K562 (cell line): ENCODE data around the gene CAPN13.

ENCODE experiments used
- BHLHE40 ChIP-seq: IDR thresholded peaks from 2 replicates; pipeline ENCODE4 v1.6.1; 2011; ENCODE audit warnings: low read length, improper control_type of control experiment
- HDGF ChIP-seq: fragments of 450-650 bp; IDR thresholded peaks from 2 replicates; pipeline ENCODE4 v1.6.1; 2016
- KLF10 ChIP-seq: fragments of 250-450 bp; sonication (Bioruptor Pico); IDR thresholded peaks from 2 replicates; pipeline ENCODE4 v1.6.1; 2021; ENCODE audit warnings: matching md5 sums
- MTA3 ChIP-seq: fragments of 450-650 bp; formaldehyde crosslinking; IDR thresholded peaks from 2 replicates; pipeline ENCODE4 v1.6.1; 2017; ENCODE audit warnings: mild to moderate bottlenecking, borderline replicate concordance
- PHF21A ChIP-seq: fragments of 450-650 bp; IDR thresholded peaks from 2 replicates; pipeline ENCODE4 v1.6.1; 2017; ENCODE audit warnings: low read depth, borderline replicate concordance
- POLR2A ChIP-seq: fragments of 450-650 bp; conservative IDR thresholded peaks from 2 replicates; pipeline ENCODE4 v1.6.1; 2016
- RCOR1 ChIP-seq, 2 experiments: IDR thresholded peaks; 2 replicates each; pipeline ENCODE4 v1.6.1; 2012; ENCODE audit warnings: low read depth in 2 of 2, low read length in 2 of 2, borderline replicate concordance in 1 of 2, improper control_type of control experiment in 1 of 2
- SNRNP70 ChIP-seq: fragments of 200-400 bp; formaldehyde crosslinking; optimal IDR thresholded peaks from 2 replicates; pipeline ENCODE3; 2017; ENCODE audit warnings: low read depth, low read length
- ZNF165 ChIP-seq: fragments of 250-450 bp; sonication (Bioruptor Pico); IDR thresholded peaks from 2 replicates; pipeline ENCODE4 v1.4.0; 2020; ENCODE audit warnings: borderline replicate concordance
- ZNF77 ChIP-seq: fragments of 250-450 bp; sonication (Bioruptor Pico); IDR thresholded peaks from 2 replicates; pipeline ENCODE4 v1.5.0; 2020
- TF ChIP-seq, protein P1 (sequence below): sonication (generic); formaldehyde crosslinking; IDR thresholded peaks from 2 replicates; pipeline ENCODE4 v1.8.1; 2023; ENCODE audit warnings: mild to moderate bottlenecking, missing genetic modification reagents
- TF ChIP-seq, protein P2 (sequence below), 3 experiments: IDR thresholded peaks in 2 of 3; conservative IDR thresholded peaks in 1 of 3; 2 replicates each; pipeline ENCODE4 v1.5.1; 2011 to 2012; ENCODE audit warnings: low read length in 3 of 3, mild to moderate bottlenecking in 3 of 3, control low read depth in 2 of 3, improper control_type of control experiment in 1 of 3, inconsistent platforms in 1 of 3, low read depth in 1 of 3, mixed read lengths in 1 of 3, moderate library complexity in 1 of 3; ENCODE audit not compliant: insufficient read depth in 2 of 3
- TF ChIP-seq, protein P3 (sequence below), 2 experiments: fragments of 450-650 bp; formaldehyde crosslinking in 1 of 2; IDR thresholded peaks; 2 replicates each; pipeline versions ENCODE4 v1.4.0 to v1.6.1; 2014 to 2020; ENCODE audit warnings: mild to moderate bottlenecking in 2 of 2, borderline replicate concordance in 1 of 2, low read depth in 1 of 2

- TF ChIP-seq PHF21A (no peak), MTA3 (no peak), BHLHE40 (no peak), ZNF165 (no peak), HDGF (no peak), KLF10 (CRISPR knock-in tag) (no peak), ZNF77 (CRISPR knock-in tag) (no peak), POLR2A (no peak), SNRNP70 (no peak), RCOR1 (IDR thresholded peaks at IDR 0.05; ENCODE audit: borderline replicate concordance in 1 of 2, low read depth in 2 of 2, low read length in 2 of 2) (no peak)
- TF ChIP-seq, protein P1, sequence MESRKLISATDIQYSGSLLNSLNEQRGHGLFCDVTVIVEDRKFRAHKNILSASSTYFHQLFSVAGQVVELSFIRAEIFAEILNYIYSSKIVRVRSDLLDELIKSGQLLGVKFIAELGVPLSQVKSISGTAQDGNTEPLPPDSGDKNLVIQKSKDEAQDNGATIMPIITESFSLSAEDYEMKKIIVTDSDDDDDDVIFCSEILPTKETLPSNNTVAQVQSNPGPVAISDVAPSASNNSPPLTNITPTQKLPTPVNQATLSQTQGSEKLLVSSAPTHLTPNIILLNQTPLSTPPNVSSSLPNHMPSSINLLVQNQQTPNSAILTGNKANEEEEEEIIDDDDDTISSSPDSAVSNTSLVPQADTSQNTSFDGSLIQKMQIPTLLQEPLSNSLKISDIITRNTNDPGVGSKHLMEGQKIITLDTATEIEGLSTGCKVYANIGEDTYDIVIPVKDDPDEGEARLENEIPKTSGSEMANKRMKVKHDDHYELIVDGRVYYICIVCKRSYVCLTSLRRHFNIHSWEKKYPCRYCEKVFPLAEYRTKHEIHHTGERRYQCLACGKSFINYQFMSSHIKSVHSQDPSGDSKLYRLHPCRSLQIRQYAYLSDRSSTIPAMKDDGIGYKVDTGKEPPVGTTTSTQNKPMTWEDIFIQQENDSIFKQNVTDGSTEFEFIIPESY (CRISPR knock-in tag), result no peak
- TF ChIP-seq, protein P2, sequence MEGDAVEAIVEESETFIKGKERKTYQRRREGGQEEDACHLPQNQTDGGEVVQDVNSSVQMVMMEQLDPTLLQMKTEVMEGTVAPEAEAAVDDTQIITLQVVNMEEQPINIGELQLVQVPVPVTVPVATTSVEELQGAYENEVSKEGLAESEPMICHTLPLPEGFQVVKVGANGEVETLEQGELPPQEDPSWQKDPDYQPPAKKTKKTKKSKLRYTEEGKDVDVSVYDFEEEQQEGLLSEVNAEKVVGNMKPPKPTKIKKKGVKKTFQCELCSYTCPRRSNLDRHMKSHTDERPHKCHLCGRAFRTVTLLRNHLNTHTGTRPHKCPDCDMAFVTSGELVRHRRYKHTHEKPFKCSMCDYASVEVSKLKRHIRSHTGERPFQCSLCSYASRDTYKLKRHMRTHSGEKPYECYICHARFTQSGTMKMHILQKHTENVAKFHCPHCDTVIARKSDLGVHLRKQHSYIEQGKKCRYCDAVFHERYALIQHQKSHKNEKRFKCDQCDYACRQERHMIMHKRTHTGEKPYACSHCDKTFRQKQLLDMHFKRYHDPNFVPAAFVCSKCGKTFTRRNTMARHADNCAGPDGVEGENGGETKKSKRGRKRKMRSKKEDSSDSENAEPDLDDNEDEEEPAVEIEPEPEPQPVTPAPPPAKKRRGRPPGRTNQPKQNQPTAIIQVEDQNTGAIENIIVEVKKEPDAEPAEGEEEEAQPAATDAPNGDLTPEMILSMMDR (IDR thresholded peaks at IDR 0.05 in 2 of 3, conservative IDR thresholded peaks at IDR 0.05 in 1 of 3; ENCODE audit: insufficient read depth in 2 of 3, low read depth in 1 of 3, low read length in 3 of 3), result no peak
- TF ChIP-seq, protein P3, sequence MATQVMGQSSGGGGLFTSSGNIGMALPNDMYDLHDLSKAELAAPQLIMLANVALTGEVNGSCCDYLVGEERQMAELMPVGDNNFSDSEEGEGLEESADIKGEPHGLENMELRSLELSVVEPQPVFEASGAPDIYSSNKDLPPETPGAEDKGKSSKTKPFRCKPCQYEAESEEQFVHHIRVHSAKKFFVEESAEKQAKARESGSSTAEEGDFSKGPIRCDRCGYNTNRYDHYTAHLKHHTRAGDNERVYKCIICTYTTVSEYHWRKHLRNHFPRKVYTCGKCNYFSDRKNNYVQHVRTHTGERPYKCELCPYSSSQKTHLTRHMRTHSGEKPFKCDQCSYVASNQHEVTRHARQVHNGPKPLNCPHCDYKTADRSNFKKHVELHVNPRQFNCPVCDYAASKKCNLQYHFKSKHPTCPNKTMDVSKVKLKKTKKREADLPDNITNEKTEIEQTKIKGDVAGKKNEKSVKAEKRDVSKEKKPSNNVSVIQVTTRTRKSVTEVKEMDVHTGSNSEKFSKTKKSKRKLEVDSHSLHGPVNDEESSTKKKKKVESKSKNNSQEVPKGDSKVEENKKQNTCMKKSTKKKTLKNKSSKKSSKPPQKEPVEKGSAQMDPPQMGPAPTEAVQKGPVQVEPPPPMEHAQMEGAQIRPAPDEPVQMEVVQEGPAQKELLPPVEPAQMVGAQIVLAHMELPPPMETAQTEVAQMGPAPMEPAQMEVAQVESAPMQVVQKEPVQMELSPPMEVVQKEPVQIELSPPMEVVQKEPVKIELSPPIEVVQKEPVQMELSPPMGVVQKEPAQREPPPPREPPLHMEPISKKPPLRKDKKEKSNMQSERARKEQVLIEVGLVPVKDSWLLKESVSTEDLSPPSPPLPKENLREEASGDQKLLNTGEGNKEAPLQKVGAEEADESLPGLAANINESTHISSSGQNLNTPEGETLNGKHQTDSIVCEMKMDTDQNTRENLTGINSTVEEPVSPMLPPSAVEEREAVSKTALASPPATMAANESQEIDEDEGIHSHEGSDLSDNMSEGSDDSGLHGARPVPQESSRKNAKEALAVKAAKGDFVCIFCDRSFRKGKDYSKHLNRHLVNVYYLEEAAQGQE (IDR thresholded peaks at IDR 0.05; ENCODE audit: borderline replicate concordance), result no peak
- TF ChIP-seq, protein P3 (CRISPR knock-in tag; IDR thresholded peaks at IDR 0.05; ENCODE audit: low read depth), result no peak
Measured at GRCh38 chr2:30765191-30765590, 42.1 kb downstream of the CAPN13 start.
